Ovary (tissue), 1 donor: ENCODE data around the gene ELAC2.

Experiments
- EP300 ChIP-seq: sonication (generic); formaldehyde crosslinking; IDR thresholded peaks from one replicate; pipeline ENCODE4 v1.6.1; 2017; ENCODE audit warnings: antibody characterized with exemption
- POLR2A ChIP-seq: fragments of 450-650 bp; IDR thresholded peaks from one replicate; pipeline ENCODE4 v1.6.1; 2017; ENCODE audit warnings: antibody characterized with exemption, mild to moderate bottlenecking, moderate library complexity

GRCh38 chr17:13031718-13032350 is 14.0 kb upstream of the ELAC2 start:
- TF ChIP-seq POLR2A (no peak), EP300 (no peak)
